ENCODE results near the gene DYSF.

DYSF gene

DNA sequence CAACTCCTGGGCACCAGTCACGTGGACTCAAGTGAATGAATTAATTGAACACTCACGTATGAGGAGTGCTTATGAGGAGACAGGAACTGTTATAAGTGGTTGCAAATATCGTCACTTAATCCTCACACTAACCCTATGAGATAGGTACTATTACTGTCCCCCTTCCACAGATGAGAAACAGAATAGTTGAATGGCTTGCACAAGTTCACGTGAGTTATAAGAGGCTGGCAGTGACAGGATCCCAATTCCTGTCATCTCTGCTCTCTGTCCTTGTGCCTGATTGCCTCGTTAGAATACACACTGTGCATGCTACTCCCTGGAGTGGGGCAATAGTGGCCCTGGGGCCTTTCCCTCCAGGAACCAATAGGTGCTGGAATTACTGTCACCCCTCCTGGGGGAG lies 253.5 kb downstream of the DYSF start:
- Histone ChIP-seq H3K36me3 (ENCODE audit: control insufficient read depth in 2 of 2, insufficient read depth in 1 of 2, low read length in 2 of 2) (no peaks in the 10 kb centered on the region), H3K4me1 (ENCODE audit: control insufficient read depth, insufficient read depth, low read length) (no peaks in the 10 kb centered on the region), H3K9me3 (ENCODE audit: control insufficient read depth, insufficient read depth, low read depth, low read length) (no peaks in the 10 kb centered on the region), H3K4me3 (ENCODE audit: low read depth, low read length) (no peak overlapping the region), H3K27ac (ENCODE audit: extremely low read depth, low read depth, low read length) (no peak overlapping the region)
- ChIA-PET CTCF (interaction anchor here (0.6 kb wide), 1 partner anchor 921 kb away, joined by 3 read pairs; no protein-coding TSS in a partner anchor), POLR2A (no interaction called here)
- TF ChIP-seq, protein P1, sequence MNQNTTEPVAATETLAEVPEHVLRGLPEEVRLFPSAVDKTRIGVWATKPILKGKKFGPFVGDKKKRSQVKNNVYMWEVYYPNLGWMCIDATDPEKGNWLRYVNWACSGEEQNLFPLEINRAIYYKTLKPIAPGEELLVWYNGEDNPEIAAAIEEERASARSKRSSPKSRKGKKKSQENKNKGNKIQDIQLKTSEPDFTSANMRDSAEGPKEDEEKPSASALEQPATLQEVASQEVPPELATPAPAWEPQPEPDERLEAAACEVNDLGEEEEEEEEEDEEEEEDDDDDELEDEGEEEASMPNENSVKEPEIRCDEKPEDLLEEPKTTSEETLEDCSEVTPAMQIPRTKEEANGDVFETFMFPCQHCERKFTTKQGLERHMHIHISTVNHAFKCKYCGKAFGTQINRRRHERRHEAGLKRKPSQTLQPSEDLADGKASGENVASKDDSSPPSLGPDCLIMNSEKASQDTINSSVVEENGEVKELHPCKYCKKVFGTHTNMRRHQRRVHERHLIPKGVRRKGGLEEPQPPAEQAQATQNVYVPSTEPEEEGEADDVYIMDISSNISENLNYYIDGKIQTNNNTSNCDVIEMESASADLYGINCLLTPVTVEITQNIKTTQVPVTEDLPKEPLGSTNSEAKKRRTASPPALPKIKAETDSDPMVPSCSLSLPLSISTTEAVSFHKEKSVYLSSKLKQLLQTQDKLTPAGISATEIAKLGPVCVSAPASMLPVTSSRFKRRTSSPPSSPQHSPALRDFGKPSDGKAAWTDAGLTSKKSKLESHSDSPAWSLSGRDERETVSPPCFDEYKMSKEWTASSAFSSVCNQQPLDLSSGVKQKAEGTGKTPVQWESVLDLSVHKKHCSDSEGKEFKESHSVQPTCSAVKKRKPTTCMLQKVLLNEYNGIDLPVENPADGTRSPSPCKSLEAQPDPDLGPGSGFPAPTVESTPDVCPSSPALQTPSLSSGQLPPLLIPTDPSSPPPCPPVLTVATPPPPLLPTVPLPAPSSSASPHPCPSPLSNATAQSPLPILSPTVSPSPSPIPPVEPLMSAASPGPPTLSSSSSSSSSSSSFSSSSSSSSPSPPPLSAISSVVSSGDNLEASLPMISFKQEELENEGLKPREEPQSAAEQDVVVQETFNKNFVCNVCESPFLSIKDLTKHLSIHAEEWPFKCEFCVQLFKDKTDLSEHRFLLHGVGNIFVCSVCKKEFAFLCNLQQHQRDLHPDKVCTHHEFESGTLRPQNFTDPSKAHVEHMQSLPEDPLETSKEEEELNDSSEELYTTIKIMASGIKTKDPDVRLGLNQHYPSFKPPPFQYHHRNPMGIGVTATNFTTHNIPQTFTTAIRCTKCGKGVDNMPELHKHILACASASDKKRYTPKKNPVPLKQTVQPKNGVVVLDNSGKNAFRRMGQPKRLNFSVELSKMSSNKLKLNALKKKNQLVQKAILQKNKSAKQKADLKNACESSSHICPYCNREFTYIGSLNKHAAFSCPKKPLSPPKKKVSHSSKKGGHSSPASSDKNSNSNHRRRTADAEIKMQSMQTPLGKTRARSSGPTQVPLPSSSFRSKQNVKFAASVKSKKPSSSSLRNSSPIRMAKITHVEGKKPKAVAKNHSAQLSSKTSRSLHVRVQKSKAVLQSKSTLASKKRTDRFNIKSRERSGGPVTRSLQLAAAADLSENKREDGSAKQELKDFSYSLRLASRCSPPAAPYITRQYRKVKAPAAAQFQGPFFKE (tag by site-specific recombination; IDR thresholded peaks at IDR 0.05; ENCODE audit: borderline replicate concordance), result no peak
- TF ChIP-seq, protein P2, sequence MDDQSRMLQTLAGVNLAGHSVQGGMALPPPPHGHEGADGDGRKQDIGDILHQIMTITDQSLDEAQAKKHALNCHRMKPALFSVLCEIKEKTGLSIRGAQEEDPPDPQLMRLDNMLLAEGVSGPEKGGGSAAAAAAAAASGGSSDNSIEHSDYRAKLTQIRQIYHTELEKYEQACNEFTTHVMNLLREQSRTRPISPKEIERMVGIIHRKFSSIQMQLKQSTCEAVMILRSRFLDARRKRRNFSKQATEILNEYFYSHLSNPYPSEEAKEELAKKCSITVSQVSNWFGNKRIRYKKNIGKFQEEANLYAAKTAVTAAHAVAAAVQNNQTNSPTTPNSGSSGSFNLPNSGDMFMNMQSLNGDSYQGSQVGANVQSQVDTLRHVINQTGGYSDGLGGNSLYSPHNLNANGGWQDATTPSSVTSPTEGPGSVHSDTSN (CRISPR knock-in tag; IDR thresholded peaks at IDR 0.05), result no peak
- TF ChIP-seq, protein P3, sequence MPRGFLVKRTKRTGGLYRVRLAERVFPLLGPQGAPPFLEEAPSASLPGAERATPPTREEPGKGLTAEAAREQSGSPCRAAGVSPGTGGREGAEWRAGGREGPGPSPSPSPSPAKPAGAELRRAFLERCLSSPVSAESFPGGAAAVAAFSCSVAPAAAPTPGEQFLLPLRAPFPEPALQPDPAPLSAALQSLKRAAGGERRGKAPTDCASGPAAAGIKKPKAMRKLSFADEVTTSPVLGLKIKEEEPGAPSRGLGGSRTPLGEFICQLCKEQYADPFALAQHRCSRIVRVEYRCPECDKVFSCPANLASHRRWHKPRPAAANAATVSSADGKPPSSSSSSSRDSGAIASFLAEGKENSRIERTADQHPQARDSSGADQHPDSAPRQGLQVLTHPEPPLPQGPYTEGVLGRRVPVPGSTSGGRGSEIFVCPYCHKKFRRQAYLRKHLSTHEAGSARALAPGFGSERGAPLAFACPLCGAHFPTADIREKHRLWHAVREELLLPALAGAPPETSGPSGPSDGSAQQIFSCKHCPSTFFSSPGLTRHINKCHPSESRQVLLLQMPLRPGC (tag by site-specific recombination; IDR thresholded peaks at IDR 0.05), result no peak
- TF ChIP-seq GLI4 (tag by site-specific recombination; IDR thresholded peaks at IDR 0.05) (no peak), ZNF121 (tag by site-specific recombination; IDR thresholded peaks at IDR 0.05) (no peak), ZNF830 (tag by site-specific recombination; IDR thresholded peaks at IDR 0.05; ENCODE audit: low read depth) (no peak), ZNF2 (tag by site-specific recombination; IDR thresholded peaks at IDR 0.05) (no peak), ZNF311 (tag by site-specific recombination; IDR thresholded peaks at IDR 0.05; ENCODE audit: borderline replicate concordance) (no peak), ZNF423 (tag by site-specific recombination; IDR thresholded peaks at IDR 0.05) (no peak), SP7 (tag by site-specific recombination; IDR thresholded peaks at IDR 0.05) (no peak)
- TF ChIP-seq, protein P4, sequence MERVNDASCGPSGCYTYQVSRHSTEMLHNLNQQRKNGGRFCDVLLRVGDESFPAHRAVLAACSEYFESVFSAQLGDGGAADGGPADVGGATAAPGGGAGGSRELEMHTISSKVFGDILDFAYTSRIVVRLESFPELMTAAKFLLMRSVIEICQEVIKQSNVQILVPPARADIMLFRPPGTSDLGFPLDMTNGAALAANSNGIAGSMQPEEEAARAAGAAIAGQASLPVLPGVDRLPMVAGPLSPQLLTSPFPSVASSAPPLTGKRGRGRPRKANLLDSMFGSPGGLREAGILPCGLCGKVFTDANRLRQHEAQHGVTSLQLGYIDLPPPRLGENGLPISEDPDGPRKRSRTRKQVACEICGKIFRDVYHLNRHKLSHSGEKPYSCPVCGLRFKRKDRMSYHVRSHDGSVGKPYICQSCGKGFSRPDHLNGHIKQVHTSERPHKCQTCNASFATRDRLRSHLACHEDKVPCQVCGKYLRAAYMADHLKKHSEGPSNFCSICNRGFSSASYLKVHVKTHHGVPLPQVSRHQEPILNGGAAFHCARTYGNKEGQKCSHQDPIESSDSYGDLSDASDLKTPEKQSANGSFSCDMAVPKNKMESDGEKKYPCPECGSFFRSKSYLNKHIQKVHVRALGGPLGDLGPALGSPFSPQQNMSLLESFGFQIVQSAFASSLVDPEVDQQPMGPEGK (tag by site-specific recombination; IDR thresholded peaks at IDR 0.05), result no peak

DNA sequence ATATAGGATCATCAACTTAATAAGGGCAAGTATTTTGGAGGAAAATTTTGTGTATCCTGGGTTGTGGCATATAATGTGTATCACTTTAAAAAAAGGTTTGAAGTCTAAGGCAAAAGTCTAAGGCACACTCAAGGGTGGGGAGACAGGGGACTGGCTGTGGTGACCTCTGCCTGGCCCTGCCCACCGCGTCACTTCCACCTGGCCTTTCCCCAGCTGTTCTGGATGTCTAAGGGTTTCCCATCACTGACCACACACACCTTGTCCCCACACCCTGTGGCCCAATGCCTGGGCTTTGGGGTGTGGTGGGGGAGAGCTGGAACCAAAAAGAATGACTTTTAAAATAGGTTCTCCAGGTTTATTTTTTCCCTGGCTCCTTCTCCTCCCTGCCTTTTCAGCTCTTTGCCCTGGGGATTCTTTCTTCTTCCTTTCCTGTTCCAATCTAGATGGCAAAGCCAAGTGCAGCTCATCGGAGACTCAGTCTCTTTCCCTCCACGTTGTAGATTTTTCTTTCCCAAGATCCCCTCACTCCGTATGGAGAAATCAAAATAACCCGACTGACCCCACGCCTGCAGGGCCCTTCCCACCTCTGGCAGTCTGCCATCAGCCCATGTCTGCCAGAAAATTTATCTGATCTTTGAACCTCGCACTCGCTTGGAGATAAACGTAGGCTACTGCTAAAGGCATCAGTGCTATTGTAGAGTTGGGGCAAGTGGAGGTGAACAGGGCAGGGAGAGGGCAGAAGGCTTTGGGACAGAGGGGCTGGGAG lies 257.2 kb downstream of the DYSF start:
- Histone ChIP-seq H3K27ac (ENCODE audit: extremely low read depth, low read depth, low read length) (no peak overlapping the region), H3K4me1 (ENCODE audit: control insufficient read depth, insufficient read depth, low read length) (no peaks in the 10 kb centered on the region), H3K36me3 (ENCODE audit: control insufficient read depth in 2 of 2, insufficient read depth in 1 of 2, low read length in 2 of 2) (no peaks in the 10 kb centered on the region), H3K9me3 (ENCODE audit: control insufficient read depth, insufficient read depth, low read depth, low read length) (no peaks in the 10 kb centered on the region), H3K4me3 (ENCODE audit: low read depth, low read length) (no peak overlapping the region)
- ChIA-PET POLR2A (no interaction called here), CTCF (no interaction called here)
- TF ChIP-seq, protein P5, sequence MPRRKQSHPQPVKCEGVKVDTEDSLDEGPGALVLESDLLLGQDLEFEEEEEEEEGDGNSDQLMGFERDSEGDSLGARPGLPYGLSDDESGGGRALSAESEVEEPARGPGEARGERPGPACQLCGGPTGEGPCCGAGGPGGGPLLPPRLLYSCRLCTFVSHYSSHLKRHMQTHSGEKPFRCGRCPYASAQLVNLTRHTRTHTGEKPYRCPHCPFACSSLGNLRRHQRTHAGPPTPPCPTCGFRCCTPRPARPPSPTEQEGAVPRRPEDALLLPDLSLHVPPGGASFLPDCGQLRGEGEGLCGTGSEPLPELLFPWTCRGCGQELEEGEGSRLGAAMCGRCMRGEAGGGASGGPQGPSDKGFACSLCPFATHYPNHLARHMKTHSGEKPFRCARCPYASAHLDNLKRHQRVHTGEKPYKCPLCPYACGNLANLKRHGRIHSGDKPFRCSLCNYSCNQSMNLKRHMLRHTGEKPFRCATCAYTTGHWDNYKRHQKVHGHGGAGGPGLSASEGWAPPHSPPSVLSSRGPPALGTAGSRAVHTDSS (tag by site-specific recombination; IDR thresholded peaks at IDR 0.05), result no peak
- TF ChIP-seq SP7 (tag by site-specific recombination; IDR thresholded peaks at IDR 0.05), result no peak
- TF ChIP-seq ZNF366 (tag by site-specific recombination; conservative IDR thresholded peaks at IDR 0.05), result no peak
- TF ChIP-seq ZNF600 (tag by site-specific recombination; IDR thresholded peaks at IDR 0.05), result no peak
- TF ChIP-seq, protein P6, sequence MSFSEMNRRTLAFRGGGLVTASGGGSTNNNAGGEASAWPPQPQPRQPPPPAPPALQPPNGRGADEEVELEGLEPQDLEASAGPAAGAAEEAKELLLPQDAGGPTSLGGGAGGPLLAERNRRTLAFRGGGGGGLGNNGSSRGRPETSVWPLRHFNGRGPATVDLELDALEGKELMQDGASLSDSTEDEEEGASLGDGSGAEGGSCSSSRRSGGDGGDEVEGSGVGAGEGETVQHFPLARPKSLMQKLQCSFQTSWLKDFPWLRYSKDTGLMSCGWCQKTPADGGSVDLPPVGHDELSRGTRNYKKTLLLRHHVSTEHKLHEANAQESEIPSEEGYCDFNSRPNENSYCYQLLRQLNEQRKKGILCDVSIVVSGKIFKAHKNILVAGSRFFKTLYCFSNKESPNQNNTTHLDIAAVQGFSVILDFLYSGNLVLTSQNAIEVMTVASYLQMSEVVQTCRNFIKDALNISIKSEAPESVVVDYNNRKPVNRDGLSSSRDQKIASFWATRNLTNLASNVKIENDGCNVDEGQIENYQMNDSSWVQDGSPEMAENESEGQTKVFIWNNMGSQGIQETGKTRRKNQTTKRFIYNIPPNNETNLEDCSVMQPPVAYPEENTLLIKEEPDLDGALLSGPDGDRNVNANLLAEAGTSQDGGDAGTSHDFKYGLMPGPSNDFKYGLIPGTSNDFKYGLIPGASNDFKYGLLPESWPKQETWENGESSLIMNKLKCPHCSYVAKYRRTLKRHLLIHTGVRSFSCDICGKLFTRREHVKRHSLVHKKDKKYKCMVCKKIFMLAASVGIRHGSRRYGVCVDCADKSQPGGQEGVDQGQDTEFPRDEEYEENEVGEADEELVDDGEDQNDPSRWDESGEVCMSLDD (tag by site-specific recombination; IDR thresholded peaks at IDR 0.05), result no peak
- no peak for TF ChIP-seq ZBTB1 (tag by site-specific recombination; IDR thresholded peaks at IDR 0.05)
- TF ChIP-seq ZNF621 (tag by site-specific recombination; IDR thresholded peaks at IDR 0.05), result no peak

Measured in HEK293 (cell line).